PFSK-1 (cell line): Measurements from ENCODE around the gene CLDN6.

Experiments used
- POLR2AphosphoS5 ChIP-seq: IDR thresholded peaks from 2 replicates; pipeline ENCODE4 v1.6.1; 2012; ENCODE audit warnings: low read depth, mild to moderate bottlenecking, control low read depth, low read length, moderate library complexity
- SIN3A ChIP-seq: IDR thresholded peaks from 2 replicates; pipeline ENCODE4 v1.6.1; 2012; ENCODE audit warnings: mild to moderate bottlenecking, low read length, moderate library complexity, borderline replicate concordance; ENCODE audit not compliant: insufficient read depth
- TAF1 ChIP-seq: IDR thresholded peaks from 2 replicates; pipeline ENCODE4 v1.6.1; 2012; ENCODE audit warnings: low read length, control low read depth, borderline replicate concordance; ENCODE audit not compliant: insufficient read depth
- TF ChIP-seq, protein P1 (sequence below), 2 experiments: IDR thresholded peaks; 2 replicates each; pipeline versions ENCODE4 v1.6.1 to v1.8.0; 2011 to 2012; ENCODE audit warnings: low read depth in 2 of 2, low read length in 2 of 2, control low read depth in 1 of 2, inconsistent platforms in 1 of 2, mild to moderate bottlenecking in 1 of 2, moderate library complexity in 1 of 2; ENCODE audit not compliant: insufficient read depth in 1 of 2

GRCh38 chr16:3049921-3050481, 32.0 kb upstream of the CLDN6 start:
- TF ChIP-seq TAF1 (no peak), POLR2AphosphoS5 (no peak), SIN3A (no peak)
- TF ChIP-seq, protein P1, sequence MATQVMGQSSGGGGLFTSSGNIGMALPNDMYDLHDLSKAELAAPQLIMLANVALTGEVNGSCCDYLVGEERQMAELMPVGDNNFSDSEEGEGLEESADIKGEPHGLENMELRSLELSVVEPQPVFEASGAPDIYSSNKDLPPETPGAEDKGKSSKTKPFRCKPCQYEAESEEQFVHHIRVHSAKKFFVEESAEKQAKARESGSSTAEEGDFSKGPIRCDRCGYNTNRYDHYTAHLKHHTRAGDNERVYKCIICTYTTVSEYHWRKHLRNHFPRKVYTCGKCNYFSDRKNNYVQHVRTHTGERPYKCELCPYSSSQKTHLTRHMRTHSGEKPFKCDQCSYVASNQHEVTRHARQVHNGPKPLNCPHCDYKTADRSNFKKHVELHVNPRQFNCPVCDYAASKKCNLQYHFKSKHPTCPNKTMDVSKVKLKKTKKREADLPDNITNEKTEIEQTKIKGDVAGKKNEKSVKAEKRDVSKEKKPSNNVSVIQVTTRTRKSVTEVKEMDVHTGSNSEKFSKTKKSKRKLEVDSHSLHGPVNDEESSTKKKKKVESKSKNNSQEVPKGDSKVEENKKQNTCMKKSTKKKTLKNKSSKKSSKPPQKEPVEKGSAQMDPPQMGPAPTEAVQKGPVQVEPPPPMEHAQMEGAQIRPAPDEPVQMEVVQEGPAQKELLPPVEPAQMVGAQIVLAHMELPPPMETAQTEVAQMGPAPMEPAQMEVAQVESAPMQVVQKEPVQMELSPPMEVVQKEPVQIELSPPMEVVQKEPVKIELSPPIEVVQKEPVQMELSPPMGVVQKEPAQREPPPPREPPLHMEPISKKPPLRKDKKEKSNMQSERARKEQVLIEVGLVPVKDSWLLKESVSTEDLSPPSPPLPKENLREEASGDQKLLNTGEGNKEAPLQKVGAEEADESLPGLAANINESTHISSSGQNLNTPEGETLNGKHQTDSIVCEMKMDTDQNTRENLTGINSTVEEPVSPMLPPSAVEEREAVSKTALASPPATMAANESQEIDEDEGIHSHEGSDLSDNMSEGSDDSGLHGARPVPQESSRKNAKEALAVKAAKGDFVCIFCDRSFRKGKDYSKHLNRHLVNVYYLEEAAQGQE (IDR thresholded peaks at IDR 0.05; ENCODE audit: insufficient read depth in 1 of 2, low read depth in 2 of 2, low read length in 2 of 2) = no peak
